ENCODE results near the gene DNAH1. TPM values are rescaled to one million over a fixed set of nuclear protein-coding genes. Genes with fewer than 3 reads are reported as not detected.

The DNAH1 gene
- total RNA-seq, 1 donor from 2014 or later, result 8.2 TPM

- TF ChIP-seq CTCF (IDR thresholded peaks at IDR 0.05; ENCODE audit: unreplicated experiment), result no peak
- H3K4me3 Mint-ChIP-seq, result no peak overlapping the region
- no peaks in the 10 kb centered on the region for H3K4me1 Mint-ChIP-seq
- H3K36me3 Mint-ChIP-seq, result no peaks in the 10 kb centered on the region
- no peak for DNase-seq (ENCODE audit: low spot score in 2 of 2, unreplicated experiment in 2 of 2)
- no peaks in the 10 kb centered on the region for H3K27me3 Mint-ChIP-seq (ENCODE audit: low read depth)
- no peaks in the 10 kb centered on the region for H3K9me3 Mint-ChIP-seq
- H3K27ac Mint-ChIP-seq, result no peak overlapping the region
These were observed 77.2 kb downstream of the DNAH1 start for GRCh38 chr3:52393131-52393807.

- DNase-seq (ENCODE audit: low spot score in 2 of 2, unreplicated experiment in 2 of 2), result no peak
- Mint-ChIP-seq H3K4me3 (no peak overlapping the region), H3K27ac (no peak overlapping the region), H3K27me3 (ENCODE audit: low read depth) (no peaks in the 10 kb centered on the region), H3K4me1 (no peaks in the 10 kb centered on the region), H3K9me3 (no peaks in the 10 kb centered on the region), H3K36me3 (no peaks in the 10 kb centered on the region)
- TF ChIP-seq CTCF (IDR thresholded peaks at IDR 0.05; ENCODE audit: unreplicated experiment), result no peak
These were observed 78.0 kb downstream of the DNAH1 start for GRCh38 chr3:52393959-52394670.

GRCh38 chr3:52394751-52395502, 78.8 kb downstream of the DNAH1 start:
- H3K4me1 Mint-ChIP-seq, result no peaks in the 10 kb centered on the region
- no peaks in the 10 kb centered on the region for H3K9me3 Mint-ChIP-seq
- H3K27ac Mint-ChIP-seq, result no peak overlapping the region
- no peak for DNase-seq (ENCODE audit: low spot score in 2 of 2, unreplicated experiment in 2 of 2)
- H3K36me3 Mint-ChIP-seq, result no peaks in the 10 kb centered on the region
- TF ChIP-seq CTCF (IDR thresholded peaks at IDR 0.05; ENCODE audit: unreplicated experiment), result no peak
- no peak overlapping the region for H3K4me3 Mint-ChIP-seq
- no peaks in the 10 kb centered on the region for H3K27me3 Mint-ChIP-seq (ENCODE audit: low read depth)

- no peaks in the 10 kb centered on the region for H3K27me3 Mint-ChIP-seq (ENCODE audit: low read depth)
- no peak for TF ChIP-seq CTCF (IDR thresholded peaks at IDR 0.05; ENCODE audit: unreplicated experiment)
- H3K9me3 Mint-ChIP-seq, result no peaks in the 10 kb centered on the region
- no peak overlapping the region for H3K4me3 Mint-ChIP-seq
- H3K27ac Mint-ChIP-seq, result no peak overlapping the region
- DNase-seq (ENCODE audit: low spot score in 2 of 2, unreplicated experiment in 2 of 2), result no peak
- no peaks in the 10 kb centered on the region for H3K36me3 Mint-ChIP-seq
- no peaks in the 10 kb centered on the region for H3K4me1 Mint-ChIP-seq
These were observed 79.4 kb downstream of the DNAH1 start for GRCh38 chr3:52395503-52395865.

- no peak for TF ChIP-seq CTCF (IDR thresholded peaks at IDR 0.05; ENCODE audit: unreplicated experiment)
- Mint-ChIP-seq H3K27me3 (ENCODE audit: low read depth) (no peaks in the 10 kb centered on the region), H3K9me3 (no peaks in the 10 kb centered on the region), H3K4me3 (no peak overlapping the region), H3K27ac (no peak overlapping the region), H3K4me1 (no peaks in the 10 kb centered on the region), H3K36me3 (no peaks in the 10 kb centered on the region)
- no peak for DNase-seq (ENCODE audit: low spot score in 2 of 2, unreplicated experiment in 2 of 2)
These were observed 80.1 kb downstream of the DNAH1 start for GRCh38 chr3:52396011-52396906.

Data from mesothelial cell of epicardium (in vitro differentiated cells).